Astrocyte (in vitro differentiated cells and primary cell): ENCODE results near the gene SPON1.

Experiments used
- CTCF ChIP-seq: IDR thresholded peaks from 2 replicates; pipeline ENCODE4 v1.5.1; 2011; ENCODE audit warnings: low read depth, mild to moderate bottlenecking, inconsistent platforms, low read length, moderate library complexity; ENCODE audit not compliant: insufficient read depth
- EZH2 ChIP-seq: IDR thresholded peaks from 2 replicates; pipeline ENCODE4 v1.6.1; 2012; ENCODE audit warnings: mild to moderate bottlenecking, low read length, inconsistent platforms; ENCODE audit not compliant: insufficient read depth

DNA sequence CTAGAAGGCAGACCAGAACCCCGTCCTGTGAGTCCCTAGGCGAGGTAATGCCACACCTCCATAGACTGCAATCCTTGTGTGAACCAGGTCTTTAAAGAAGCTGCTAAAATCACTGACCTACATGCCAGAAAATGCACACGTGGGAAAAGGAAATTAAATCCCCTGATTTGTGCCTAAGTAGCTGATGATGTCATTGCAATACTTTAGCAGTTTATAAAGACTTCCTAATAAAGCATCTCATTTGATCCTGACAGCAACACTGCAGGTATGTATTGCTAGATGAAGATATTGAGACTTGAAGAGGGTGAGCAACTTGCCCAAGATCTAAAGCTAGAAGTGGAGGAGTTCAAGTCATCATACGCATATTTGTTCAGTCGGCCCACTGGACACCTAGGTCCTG is 289.2 kb downstream of the SPON1 start:
- TF ChIP-seq EZH2 (no peak), CTCF (no peak)
